Skin of body (tissue), 2 donors: Measurements from ENCODE around the gene ZBTB20. TPM values are rescaled to one million over a fixed set of nuclear protein-coding genes. Genes with fewer than 3 reads are reported as not detected.

Source experiments
- DNase-seq: peaks from one replicate; lab custom pipeline; 2025; lab: John Stamatoyannopoulos, UW
- total RNA-seq: library from RNA; depleted of rRNA; stranded (reverse); fragments of >200 nt; gene quantifications from one replicate; pipeline ENCODE4 v1.2.3, GENCODE V29; 2014

Gene ZBTB20
- total RNA-seq, 1 donor from 2014 or later, result 45.8 TPM

GRCh38 chr3:114674036-114674435 lies 473.1 kb downstream of the ZBTB20 start:
- no peak for DNase-seq

DNA sequence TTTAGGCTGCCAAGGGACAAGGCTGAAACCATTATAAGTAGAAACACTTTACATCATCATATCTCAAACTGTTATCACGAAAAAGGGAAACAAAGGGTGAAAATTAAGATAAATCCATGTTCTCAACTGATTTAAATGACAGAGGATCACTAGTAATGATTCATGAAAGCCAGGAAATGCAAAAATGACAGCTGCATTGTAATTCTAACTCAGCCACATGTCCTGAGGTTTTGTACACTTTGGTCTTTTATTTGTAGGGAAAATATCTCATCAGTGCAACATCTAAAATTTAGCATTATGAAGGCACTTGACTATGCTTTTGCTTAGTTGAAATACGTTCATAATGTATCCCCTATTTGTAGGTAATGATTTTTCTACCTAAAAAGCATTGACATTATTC lies 473.6 kb downstream of the ZBTB20 start:
- DNase-seq, result no peak

GRCh38 chr3:114672692-114673447 lies 474.2 kb downstream of the ZBTB20 start:
- no peak for DNase-seq

DNA sequence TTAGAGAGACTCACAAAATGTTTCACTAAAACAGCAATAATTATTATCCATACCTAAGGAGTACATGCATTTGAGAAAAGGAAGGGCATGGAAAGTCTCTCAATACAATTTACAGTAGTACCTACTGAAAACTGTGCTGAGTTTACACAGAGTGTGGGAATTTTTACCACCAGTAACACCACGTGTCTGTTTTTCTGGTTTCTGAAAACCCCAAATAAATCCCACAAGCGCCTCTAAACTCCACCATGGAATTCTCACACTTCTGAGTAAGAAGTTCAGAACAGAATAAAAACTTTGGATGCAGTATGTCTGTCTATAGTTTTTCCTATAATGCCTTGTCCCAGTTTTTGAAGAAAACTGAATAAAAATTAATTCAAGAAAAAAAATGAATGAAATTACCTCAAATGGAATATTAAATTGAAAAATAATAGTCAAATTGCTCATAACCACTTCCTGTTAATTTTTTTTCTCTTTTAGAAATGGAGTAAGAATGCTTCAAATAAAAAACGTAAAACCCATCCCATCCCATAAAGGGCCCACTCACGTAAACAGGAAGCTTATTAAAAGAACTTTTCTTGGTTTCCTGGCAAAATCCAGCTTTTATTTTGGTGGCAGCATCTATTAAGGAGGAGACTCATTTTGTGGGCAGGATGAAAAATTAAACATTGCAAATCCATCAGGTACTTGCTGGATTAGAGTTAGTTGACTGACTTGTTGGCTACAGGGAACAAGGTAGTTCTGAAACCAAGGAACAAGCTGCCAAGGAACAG lies 475.2 kb downstream of the ZBTB20 start:
- DNase-seq, result no peak

DNA sequence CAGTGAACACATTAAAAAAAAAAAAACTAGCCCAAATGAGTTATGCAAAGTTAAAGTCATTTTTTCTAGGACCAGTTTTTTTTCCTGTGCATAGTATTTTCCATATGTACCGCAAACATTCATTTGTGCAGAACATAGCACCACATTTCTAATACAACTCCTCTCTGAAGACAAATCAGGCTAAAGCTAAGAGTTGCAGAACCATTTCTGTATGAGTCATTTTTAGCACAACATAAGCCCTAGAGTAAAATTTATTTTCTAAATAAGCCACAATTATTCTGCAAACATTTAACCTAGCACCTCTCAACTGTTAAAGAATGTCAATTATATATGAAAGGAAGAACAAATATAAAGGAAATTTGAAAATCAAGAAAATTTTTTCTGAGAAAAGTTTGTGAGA lies 477.5 kb downstream of the ZBTB20 start:
- no peak for DNase-seq

DNA sequence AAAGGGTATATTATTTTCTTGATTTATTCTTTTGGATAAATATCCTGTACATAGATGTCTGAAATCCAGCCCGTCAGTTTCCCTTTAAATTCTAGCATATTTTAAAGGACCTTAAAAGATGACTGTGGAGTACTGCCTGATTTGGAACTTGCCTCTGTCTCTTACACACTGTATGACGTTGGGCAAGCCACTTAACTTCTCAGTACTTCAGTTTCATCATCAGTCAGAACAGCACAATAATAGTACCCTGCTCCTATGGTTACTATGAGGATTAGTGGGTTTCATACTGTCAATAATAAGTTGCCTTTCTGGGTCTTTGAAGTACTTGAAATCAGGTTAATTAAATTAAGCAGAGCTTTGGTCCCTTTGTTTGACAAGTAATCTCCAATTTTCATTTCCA lies 479.0 kb downstream of the ZBTB20 start:
- no peak for DNase-seq

DNA sequence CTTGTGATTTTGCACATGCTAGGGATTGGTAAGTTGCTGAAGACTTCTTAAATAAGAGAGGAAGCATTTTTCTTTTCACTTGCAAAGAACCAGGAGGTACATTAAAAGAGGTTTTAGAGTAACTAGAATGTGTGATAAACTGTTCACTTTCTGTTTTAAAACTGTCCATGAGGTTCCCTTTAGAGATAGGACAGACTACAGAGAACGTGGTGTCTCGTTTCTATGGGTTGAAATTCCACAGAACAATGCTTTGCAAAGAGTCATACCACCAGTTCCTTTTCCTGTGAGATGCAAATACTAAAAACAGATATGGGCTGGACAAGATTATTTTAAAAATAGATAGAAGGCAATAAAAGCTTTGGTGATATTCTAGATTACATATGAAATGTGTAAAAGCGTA lies 480.5 kb downstream of the ZBTB20 start:
- DNase-seq, result no peak

DNA sequence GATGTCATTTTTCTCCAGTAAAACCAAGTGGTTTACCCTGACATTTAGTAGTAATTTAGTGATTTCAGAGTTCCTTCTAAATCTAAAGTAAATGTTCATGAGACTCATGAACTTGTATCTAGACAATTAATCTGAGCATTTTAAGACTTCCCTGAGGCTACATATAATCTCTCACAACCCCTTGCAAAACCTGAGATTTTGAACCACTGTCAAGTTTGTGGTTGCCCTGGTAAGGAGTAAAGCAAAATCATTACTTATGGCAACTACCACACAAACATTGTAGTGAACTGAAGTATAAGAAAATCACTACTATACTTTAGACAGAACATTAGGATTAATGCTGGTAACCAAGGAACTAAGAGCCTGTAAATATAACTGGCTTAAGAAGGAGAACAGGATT lies 483.1 kb downstream of the ZBTB20 start:
- no peak for DNase-seq

DNA sequence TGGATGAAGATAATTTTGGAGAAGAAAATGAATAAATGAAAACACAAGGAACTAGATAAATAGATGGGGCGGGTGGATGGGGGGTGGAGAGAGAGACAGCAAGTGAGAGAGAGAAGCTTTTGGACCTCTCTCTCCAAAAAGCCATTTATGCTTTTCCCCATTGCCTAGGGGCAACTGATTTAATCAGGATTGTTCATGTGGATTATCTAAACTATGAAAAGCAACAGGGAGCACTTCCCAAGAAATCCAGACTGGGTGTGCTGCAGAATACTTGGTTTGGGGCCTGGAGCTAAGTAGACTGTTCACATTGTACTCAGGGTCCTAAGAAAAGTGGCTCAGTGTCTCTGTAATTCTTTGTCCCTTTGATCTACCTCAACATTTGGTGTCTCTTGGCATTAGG lies 486.3 kb downstream of the ZBTB20 start:
- DNase-seq, result no peak

DNA sequence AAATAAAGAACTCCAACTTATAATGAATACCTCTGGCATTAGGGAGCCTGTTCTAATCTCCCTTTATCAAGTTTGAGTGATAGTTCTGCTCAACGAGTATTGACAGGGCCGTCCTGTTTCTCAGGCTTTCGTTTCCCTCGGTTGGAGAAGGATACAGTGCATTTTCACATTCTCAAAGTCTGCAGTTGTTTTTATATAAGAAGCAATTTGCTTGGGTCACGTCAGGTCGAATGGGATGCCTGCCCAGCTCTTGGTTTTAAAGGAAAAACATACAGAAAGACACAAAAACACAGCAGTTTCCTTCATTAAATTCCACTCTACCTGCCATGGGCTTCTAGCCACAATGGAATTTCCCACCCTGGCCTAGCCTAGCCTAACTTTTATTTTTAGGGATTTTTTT lies 487.0 kb downstream of the ZBTB20 start:
- DNase-seq, result peak; percentile 31

DNA sequence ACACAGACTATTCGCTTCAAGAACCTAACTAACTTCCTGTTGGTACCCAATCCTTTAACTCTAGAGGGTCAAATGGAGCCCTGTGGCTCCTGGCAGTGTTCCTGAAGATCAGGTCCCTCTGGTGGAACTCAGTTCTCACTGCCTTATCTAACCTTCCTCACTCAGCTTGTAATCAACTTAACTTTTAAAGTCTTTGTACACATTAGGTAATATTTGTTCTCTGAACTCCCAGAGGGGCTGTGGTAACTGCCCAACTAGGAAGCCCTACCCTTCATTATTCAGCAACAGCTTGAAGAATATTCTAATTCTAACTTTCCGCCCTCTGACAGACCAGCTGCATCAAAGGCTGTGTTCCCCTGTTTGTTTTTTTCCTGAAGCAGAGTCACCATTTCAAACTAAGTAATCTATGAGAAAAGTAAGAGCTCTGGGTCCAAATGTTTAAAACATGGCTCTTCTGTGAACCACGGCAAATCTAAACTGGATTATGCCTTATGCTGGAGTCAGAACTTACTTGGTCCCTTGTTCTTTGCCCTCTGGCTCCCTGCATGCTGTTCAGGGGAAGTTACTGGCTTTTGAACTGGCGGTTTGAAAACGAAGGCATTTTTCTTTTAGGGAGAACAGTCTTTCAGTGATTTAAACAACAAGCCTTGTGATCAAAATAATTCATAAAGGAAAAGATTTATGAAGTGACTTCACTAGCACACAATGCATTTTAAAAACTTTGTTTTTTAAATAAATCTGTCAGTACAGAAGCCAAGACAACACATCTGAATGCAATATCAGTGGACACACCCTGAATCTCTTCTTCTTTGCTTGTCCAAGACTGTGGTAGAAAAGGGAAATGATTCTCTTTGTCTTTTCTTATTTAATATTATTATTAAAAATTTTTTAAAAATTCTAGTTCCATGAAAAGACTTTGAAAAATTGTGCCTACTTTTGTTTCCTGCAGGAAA lies 487.7 kb downstream of the ZBTB20 start:
- peak; percentile 44 for DNase-seq

- DNase-seq, result no peak
Measured at GRCh38 chr3:114651555-114651954, 495.5 kb downstream of the ZBTB20 start.

- DNase-seq, result no peak
Measured at GRCh38 chr3:114650808-114651207, 496.3 kb downstream of the ZBTB20 start.

DNA sequence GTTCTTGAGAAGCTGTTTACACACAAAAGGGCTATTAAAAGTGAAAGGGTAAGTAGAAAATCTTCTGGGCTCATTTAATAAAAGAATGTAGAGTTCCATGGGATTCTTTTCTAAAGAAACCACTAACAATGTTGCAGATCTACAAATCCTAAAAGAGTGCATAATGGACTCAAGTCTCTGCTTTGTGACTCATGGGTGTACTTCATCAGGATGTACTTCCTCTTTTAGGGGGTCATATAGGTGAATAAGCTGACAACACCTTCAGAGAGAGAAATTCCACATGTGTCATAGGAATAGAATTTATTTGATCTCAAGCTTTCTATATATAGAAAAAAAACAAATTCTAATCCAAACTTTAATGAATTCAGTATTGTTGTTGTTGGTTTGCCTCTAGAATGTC lies 497.8 kb downstream of the ZBTB20 start:
- DNase-seq, result no peak

DNA sequence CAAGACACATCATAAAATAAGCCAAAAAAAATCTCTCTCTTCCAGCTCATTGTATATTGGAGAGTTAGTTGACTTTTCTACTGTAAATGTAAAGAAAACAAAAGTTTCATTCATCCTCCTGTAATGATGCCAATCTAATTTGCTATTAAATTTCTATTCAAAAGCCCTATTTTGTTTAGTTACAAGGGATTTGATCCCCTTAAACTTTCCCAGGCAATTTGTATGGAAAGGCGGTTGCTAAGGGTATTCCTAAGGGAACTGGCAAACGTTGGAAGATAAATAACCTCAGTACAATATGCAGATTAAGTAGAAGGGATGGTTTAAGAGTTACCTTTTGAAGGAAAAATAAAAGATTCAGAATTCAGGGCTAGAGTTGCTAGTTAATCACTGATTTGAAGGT lies 500.6 kb downstream of the ZBTB20 start:
- no peak for DNase-seq

GRCh38 chr3:114645392-114645791 lies 501.7 kb downstream of the ZBTB20 start:
- no peak for DNase-seq

GRCh38 chr3:114644367-114644766 lies 502.7 kb downstream of the ZBTB20 start:
- no peak for DNase-seq

- DNase-seq, result peak; percentile 86
Measured at GRCh38 chr3:114642951-114643741, 503.9 kb downstream of the ZBTB20 start.

DNA sequence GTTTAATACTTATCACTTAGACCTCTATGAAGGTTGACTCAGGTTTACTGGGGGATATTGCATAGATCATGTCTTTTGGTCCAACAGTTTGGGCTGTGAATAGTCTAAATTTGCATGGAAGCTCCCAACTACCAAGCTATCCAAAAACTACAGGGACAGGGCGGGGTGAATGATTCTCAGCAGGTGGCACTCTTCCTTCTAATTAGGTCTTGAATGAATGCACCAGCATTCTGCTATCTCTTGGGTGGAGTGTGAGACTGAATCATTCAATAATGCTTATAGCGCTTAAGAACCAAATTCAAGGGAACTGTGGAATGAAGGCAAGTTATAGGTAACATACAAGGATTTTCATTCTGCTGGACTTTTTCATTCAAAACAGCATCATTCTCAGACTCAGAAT lies 507.0 kb downstream of the ZBTB20 start:
- DNase-seq, result no peak

- no peak for DNase-seq
Measured at GRCh38 chr3:114639171-114639570, 507.9 kb downstream of the ZBTB20 start.

DNA sequence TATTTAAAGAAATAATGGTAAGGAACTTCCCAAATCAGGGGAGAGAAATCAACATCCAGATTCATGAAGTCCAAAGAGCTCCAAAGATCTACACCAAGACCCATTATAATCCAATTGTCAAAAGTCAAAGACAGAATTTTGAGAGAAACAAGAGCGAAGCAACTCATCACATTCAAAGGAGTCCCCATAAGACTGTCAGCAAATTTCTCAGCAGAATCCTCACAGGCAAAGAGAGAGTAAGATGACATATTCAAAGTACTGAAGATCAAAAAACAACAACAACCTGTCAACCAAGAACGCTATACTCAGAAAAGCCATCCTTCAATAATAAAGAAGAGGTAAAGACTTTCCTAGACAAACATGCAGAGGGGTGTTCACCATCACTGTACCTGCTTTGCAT lies 511.2 kb downstream of the ZBTB20 start:
- no peak for DNase-seq
